Stimulated activated CD4-positive, alpha-beta T cell treated with anti-CD3 and anti-CD28 coated beads, Interleukin-2, amount 100 ng/mL, for 48 hours (primary cell): ENCODE measurements around the gene TFDP3.

Experiments
- DNase-seq, 2 donors: peaks; one replicate each; pipeline ENCODE4 v3.0.0-alpha.2; 2020

TFDP3 gene, protein sequence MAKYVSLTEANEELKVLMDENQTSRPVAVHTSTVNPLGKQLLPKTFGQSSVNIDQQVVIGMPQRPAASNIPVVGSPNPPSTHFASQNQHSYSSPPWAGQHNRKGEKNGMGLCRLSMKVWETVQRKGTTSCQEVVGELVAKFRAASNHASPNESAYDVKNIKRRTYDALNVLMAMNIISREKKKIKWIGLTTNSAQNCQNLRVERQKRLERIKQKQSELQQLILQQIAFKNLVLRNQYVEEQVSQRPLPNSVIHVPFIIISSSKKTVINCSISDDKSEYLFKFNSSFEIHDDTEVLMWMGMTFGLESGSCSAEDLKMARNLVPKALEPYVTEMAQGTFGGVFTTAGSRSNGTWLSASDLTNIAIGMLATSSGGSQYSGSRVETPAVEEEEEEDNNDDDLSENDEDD

DNA sequence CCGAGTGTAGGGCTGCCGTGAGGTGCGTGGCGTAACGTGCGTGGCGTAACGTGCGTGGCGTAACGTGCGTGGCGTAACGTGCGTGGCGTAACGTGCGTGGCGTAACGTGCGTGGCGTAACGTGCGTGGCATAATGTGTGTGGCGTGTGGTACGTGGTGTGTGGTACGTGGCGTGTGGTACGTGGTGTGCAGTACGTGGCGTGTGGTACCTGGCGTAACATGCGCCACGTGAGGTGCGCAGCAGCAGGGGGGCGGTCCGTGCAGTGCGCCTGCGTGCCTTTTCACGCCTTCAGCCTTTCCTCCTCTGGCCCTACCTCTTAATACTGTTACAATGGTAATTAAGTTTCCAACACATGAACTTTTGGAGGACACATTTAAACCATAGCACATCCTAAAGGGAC, at the start of gene TFDP3:
Gene TFDP3 (minus strand): TSS at position 26 of the 400 bp plus-strand sequence. CDS start 95 bp downstream, outside the sequence.
- DNase-seq: no peak

DNA sequence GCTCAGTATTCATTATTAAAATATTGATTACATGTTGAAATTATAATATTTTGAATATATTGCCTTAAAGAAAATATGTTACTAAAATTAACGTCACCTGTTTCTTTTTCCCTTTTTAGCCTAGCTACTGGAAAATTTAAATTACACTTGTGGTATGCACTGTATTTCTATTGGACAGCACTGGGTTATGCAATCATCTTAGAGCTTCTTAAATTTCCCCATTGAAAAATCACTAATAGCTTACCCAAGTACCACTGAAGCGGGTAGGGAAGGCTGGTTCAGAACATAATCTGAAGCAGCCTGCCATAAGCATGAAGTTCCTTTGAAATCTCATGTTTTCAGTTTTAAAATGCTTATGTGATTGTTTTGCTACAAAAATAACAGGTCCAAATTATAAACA, 49.5 kb upstream of the TFDP3 start:
- no peak for DNase-seq

DNA sequence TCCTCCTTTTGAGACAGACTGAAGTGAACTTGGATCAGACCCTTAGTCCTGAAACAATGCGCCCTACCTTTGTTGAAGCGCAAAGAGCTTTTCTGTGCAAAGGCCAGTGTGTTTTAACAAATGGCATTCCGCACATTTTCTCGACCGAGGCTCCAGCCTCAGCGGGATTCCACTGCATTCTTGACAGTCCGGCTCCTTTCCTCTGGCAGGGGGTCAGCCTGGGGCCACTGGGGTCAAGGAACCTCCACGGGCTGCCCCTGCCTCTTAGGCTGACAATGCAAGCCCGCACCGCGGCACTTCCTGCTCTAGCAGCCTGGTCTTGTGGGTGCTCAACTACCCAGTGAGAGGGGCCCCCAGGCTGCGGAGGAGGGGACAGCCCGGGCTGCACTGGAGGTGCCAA, 47.2 kb upstream of the TFDP3 start:
- no peak for DNase-seq

DNA sequence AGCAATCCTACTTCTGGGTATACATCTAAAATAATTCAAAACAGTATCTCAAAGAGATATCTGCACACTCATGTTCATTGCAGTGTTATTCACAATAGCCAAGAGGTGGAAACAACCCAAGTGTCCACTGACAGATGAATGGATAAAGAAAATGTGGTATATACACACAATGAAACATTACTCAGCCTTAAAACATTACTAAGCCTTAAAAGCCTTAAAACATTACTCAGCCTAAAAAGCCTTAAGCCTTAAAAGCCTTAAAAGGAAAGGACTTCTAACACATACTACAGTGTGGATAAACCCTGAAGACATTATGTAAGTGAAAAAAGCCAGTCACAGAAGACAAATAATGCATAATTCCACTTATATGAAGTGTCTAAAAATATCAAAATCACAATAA, 40.3 kb upstream of the TFDP3 start:
- no peak for DNase-seq

DNA sequence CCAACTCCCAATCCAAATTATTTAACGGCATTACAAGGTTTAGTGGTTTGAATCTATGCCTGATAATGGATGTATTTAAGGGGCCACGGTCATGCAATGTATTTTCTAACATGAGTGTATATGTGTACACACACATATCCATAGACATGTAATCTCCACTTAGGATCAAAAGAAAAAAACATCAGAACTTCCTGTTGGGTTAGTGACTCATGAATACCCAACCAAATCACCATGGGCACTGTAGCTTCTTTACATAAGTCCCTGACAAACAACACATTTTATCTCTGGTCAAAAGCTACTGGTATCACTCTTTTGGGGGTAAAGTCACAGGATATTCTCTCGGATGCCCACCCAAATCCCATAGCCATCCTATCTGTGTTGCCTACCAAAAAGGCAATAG, 36.5 kb upstream of the TFDP3 start:
- no peak for DNase-seq

DNA sequence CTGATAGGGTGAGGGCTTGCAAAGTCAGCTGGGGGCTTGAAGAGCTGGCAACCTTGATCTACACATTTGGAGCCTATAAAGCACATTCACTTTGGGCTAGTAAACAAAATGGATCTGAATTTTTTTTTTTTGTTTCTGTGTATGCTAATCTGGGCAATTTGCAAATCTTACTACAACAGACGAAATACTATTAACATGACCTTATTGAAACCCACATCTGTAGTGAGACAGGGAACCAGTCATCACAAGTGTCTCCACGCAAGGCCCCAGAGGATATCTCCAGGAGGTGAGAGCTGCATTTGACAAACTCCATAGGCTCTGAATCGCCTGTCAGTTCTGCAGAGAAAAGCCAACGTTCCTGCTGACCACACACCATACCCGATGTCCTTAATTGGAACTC, 33.0 kb upstream of the TFDP3 start:
- DNase-seq: no peak

DNA sequence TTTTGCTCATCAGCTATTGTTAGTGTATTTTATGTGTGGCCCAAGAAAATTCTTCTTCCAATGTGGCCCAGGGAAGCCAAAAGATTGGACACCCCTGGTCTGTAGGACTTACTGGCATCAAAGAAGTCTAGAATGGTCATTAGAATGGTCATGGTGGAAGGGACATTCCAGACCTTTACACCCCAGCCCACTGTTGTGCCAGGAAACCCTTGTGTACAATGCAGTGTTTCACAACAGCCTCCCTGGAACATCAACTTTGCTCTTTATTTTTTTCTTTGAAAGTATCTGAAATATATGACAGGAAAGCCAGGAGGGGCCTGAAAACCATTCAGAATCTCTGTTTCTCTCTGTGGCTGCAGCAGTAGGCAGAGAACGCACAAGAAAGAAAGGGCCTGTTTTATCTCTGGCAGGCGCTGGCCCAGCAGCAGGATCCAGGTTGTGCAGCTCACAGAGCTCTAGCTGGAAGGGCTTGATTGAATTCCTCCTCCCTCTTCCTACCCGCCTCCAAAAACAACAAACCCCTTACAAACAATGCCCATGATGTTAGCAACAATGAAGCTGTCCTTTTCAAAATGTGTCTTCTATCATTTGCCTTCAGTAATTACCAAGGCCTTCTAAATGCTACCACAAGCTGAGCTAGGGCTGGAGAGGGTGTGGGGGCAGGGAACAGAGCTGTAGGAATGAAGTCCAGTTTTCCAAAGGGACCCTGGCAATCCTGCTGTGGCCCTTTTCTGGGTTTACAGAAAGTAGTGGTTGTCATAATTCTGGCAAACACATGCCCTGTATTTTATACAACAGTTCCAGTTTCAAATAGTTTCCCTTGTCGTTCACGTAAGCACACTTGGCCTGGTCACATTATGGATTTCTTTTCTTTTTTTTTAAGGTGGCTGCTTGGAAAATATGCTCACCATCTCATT, 32.3 kb upstream of the TFDP3 start:
- DNase-seq: no peak

DNA sequence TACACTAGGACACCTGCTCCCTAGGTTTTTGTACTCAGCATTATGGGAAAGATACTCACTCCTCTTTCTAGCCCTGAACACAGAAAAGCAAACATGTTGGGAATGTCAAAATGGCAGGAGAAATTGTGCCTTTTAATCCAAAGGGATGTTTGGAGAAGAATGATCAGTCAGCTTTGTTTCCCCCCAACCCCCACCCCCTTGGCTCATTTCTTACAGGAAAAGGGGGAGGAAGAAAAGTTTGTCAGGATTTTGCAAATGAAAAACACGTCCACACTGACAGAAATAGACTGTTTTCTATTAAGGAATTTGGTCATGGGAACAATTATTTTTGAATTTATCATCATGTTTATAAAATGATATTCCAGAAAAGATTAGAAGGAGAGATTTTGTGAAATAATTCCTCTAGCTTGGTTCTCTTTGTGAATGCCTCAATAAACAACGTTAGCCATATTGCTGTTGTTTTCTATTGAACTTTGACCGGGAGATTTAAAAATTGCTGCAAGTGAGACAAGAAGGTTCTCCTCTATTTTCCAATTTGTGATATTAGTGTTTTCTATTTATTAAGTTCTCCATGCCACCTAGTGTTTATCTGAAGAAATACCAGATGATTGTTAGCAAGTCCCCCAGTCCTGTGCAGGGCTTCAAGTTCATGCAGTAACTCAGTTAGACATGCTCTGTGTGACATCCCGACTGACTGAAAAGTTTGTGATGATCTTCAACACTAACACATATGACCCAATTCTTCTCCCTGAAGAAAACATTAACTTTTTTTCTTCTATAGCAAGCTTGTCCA, 31.3 kb upstream of the TFDP3 start:
- DNase-seq: no peak

DNA sequence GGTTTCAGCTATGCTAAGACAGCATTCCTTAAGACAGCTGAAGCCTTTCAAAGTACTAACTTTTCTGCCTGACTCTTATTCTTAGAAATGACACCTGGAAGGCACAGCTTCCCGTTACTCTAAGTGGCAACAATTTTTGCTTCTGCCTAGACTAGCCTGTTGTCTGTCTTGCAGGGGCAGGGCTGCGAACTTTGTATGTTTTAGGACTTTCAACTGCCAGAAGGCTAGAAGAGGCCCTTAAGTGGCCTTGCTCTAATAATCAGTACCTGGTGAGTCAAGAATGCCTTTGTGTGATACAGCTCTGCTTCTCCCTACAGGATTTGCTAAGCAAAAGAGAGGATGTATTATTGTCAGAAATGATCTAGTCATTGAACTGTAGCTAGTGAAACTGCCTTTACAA, 30.0 kb upstream of the TFDP3 start:
- no peak for DNase-seq

DNA sequence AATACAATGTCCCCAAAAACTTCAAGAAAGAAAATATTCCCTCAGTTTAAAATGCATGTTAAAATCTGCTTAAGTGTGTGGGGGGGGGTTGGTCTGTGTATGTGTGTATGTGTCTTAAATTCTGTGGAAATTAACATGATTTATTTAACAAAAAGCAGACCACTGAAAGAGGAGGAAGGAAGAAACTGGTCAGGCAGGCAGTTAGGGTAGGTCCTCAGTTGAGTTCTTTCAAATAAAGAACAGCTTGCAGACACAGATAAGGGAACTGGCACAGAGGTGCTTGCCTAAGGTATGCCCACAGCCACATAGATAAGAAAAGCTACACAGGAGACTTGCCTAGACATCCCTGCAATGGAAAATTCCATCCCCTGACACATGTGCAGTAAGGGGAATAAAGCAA, 28.8 kb upstream of the TFDP3 start:
- DNase-seq: no peak

DNA sequence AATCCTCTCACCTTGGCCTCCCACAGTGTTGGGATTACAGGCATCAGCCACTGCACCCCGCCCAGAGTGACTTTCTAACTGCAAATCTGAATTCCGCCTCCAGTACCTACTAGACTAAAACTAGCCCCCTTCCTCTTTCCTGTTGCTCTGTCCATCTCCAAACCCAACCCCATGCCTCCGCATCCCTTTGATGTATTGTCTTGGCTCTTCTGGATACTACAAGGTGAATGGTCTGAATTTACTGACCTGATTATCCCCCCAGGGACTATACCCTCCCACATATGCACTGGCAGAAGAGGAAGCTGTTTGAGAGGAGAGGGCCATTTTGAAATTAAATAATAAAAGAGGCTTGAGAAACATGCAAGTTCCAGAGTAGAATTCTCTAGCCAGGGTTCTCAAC, 17.7 kb upstream of the TFDP3 start:
- DNase-seq: no peak

DNA sequence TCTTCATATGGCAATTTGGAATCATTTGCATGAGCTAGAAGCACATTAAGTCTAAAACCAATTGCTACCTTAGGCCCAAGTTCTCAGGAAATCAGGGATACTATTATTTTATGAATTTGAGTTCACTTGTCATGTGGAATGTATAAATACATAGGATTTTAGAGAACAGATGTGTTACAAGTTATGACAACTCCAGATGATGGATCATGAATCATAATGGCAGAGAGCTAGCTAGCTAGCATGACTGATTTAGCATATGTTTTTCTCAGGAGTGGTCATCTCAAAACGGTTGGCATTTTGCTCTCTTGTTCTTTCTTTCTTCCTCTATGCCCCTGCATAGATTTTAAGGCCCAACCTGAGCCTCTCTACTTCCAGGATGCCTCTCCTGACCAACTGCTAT, 14.2 kb upstream of the TFDP3 start:
- DNase-seq: no peak

DNA sequence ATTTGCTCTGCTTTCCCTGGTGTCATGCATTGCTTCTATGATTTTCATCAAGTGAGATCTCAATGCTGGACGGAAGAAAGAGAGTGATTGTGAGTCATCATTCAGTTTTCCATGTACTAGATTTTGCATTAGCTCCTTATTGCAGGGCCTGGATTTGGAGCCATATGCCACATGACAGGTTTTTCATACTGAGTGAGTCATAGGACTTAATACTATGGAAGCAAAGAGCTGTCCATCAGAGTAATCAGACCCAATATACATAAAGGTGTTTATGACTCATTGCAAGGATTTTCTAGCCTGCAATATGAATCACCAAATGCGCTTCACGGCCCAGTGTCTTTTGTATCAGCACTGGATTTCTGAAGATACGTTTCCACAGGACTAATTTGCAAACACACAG, 11.2 kb upstream of the TFDP3 start:
- no peak for DNase-seq

DNA sequence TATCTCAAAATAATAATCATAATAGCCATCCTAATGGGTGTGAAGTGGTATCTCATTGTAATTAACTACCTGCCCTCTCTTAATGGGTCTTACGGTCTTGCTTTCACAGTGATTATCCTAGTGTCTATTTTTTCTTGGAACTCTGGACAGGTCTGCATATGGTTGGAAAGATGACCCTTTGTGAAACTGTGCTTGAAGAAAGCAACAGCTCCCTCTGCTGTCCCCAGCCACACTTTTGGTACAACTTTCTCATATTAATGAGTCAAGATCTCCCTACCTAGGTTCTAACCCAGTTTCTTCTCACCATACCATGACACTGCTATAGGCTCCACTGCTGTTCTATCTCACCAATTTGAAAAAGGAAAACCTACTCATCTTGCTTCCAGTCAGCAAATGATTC, 2.4 kb downstream of the TFDP3 start:
- no peak for DNase-seq

DNA sequence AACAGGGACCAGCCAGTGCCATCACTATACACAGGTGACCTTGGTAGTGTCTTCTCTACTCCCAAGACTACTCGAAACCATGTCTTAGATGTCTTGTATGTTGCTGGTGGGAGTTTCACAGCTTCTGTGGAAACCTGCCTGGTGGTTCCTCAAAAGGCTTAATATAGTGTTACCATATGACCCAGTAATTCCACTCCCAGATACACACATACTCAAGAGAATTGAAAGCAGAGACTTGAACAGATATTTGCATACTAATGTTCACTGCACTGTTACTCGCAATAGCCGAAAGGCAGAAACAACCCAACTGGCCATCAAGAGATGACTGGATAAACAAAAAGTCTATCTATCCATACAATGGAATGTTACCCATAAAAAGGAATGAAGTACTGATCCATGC, 3.1 kb downstream of the TFDP3 start:
- no peak for DNase-seq

DNA sequence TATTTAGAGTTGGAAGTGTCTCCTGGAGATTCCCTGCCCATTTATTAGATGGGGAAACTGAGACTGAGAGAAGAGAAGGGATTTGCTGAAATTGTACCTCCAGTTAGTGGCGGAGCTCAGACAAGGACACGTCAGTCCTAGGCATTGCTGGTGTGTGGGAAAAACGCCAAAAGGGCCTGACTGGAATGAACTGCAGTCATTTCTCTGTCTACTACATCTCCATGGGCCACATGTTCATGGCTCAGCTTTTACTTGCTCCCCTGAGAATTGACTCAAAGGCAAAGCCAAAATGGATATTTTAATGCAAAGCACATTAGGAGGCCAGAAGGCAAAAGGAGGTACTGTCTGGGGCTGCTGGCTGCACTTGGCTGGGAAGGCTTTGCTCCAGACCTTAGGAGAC, 3.9 kb downstream of the TFDP3 start:
- DNase-seq: no peak

DNA sequence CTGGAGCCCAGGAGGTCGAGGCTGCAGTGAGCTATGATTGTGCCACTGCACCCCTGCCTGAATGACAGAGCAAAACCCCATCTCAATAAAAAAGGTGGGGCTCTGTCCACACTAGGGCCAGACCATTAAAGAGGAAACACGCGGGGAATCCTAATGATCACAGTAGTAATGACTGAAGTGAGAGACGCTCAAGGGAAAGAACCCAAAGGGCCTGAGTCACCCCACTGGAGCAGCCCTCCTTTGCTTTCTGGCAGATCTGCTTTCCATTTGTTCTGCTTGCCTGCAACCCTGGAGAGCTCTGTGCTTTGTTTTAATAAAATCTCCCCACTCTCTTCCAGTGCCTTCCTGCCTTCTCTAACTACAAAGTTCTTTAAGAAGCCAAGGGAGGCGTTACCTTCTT, 5.0 kb downstream of the TFDP3 start:
- DNase-seq: no peak

DNA sequence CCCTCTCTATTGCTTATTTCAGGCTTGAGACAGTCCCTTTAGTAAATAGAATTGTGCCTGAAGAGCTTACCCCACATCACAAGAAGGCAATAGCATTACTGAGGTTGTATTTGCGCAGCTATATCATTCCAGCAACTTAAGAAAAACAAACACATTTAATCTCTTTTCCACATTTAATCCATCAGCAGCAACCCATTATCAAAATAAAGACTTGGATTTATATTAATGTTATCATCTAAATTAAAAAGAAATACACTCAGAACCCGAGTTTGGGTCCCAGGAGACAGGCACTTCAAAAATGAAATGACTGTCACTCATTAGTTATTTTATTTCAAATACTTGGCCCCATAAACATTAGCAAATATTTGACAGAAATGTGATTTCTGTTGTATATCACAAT, 10.4 kb downstream of the TFDP3 start:
- DNase-seq: no peak

DNA sequence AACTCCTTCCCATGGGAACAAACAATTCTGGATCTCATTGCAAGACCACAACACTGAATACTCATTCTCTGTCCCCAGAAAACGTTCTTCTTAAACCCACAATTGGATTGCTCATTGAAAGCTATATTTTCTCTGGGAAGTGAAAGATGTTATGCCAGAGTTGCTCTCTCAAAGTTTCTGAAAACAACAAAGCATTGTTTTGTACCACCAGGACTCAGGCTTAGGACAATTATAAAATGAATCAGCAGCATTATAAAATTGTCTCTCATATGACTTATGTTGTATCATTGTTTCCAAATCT, 26.5 kb downstream of the TFDP3 start:
- no peak for DNase-seq

DNA sequence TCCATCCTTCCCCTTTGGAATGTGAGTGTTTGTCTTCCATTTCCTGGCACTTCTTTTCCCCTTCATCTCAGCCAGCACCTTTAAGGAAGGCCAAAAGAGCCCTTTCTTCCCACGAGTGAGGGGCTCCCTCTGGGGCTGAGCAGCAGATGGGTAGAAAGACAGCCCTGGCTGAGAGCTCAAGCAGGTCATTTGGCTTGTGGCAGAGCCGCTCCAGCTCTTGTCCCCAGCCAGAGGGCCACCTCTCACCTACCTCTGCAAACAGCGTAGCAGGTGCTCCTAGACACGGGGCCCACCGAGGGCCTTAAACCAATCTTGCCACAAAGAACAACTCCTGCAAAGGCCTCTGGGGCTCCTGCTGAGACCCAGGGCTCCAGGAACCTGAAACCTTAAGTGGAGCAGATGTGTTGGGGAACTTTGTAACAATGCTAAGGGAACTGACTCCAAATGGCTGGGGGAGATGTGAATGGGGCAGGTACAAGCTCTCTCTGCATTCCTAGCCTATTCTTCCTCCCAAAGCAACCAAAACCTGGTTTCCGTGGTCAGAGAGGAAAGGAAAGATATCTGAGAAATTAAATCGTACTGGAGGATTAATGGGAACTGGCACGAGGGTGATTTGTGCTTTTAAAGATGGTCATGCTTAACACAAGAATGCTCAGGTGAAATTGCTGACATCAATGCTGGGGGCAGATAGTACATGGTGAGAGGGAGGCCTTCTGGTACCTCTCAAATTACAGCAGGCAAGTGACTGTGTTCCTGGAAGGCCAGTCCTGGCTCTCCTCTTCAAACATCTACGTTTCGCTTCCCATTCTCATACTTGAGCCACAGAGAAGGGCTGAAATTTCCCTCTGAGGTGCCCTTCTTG, 27.0 kb downstream of the TFDP3 start:
- no peak for DNase-seq

DNA sequence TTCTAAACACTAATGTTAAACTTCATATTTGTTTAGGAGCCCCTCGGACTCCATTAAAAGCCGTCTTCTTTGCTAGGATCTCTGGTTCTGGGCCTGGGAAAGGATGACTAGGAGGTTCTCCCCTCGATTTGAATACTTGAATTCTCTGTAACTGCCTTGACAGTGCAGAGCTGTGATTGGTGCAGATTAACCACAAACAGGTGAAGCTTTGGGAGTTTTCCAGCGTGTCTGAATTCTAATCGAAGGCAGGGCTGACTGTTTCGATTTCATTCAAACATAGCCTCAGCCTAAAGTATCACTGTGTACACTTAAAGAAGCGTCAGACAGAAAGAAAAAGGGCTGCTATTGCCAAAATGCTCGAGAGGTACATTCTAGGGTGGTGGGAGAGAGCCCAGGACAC, 29.0 kb downstream of the TFDP3 start:
- DNase-seq: no peak

DNA sequence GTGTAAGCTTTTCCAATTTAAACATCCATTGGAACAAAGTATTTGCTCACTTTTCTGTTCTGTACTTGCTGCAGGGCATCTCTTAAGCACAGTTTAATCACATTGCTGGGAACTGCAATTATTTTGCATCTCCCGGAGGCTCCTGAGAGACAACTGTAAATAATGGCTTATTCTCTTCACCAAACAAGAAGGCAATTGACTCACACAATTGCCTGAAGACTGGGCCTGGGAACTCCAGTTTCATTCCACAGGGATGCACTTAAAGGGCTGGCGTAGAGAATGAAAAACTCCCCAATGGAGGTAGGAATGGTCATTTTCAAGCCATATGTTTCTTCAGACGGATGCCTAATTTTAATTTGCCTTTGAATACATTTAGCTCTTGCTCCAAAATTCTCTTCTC, 29.5 kb downstream of the TFDP3 start:
- DNase-seq: no peak

DNA sequence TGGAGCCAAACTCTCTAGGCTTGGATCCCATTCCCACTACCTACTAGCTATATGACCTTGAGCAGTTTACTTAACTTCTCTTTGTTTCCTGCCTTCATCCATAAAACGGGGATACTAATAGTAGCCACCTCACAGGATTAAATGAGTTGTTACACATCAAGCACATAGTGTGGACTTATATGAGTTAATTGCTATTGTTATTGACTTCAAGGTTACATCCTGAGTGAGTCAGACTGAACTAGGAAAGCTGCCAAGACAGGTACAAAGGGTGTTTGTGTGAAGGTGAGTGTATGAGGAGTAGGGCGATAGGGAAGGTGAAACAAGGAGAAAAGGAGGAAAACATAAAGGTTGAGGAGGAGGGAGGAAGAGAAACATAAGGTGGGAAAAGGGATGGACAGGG, 32.2 kb downstream of the TFDP3 start:
- DNase-seq: no peak
